HCT116 (cell line): ENCODE measurements around the gene ZNF283. TPM values are rescaled to one million over a fixed set of nuclear protein-coding genes. Genes with fewer than 3 reads are reported as not detected.

Experiments used
- ATAC-seq: fragments of 200-7000 bp; cut with Tn5 transposase; 2 replicates; pipeline ENCODE4 v1.9.1; 2020; ENCODE audit warnings: mild to moderate bottlenecking, moderate library complexity
- BruUV-seq: library from RNA; stranded (reverse); fragments of 400-500 nt; replicated peaks from 2 replicates; lab custom pipeline; 2021; lab: Mats Ljungman, UMichigan
- CTCF ChIA-PET: fragments of 300-600 bp; sonication (Branson Sonifier 250); formaldehyde crosslinking; loops from one replicate; lab custom pipeline; 2021; ENCODE audit warnings: antibody characterized with exemption; lab: Charles Lee
- POLR2A ChIA-PET: fragments of 300-600, 350-600 bp; sonication (Branson Sonifier 250); formaldehyde crosslinking; loops from one replicate; lab custom pipeline; 2021; ENCODE audit warnings: antibody characterized with exemption; lab: Charles Lee
- RAD21 ChIA-PET, 2 experiments: fragments of 300-600 bp; sonication (Branson Sonifier 250); formaldehyde crosslinking; loops; one replicate each; lab custom pipeline; 2023; ENCODE audit warnings: low total read pairs in 2 of 2; ENCODE audit not compliant: uncharacterized antibody in 2 of 2, unreplicated experiment in 2 of 2, low non-redundant PET in 1 of 2; lab: Charles Lee
- DNase-seq: peaks from one replicate; pipeline ENCODE4 v3.0.0-alpha.2; 2010; ENCODE audit warnings: low read depth, low spot score
- H2AFZ ChIP-seq: fragments of 200-600 bp; shearing (Covaris generic), sonication (generic); 2 replicates; pipeline ENCODE4 v1.6.1; 2017; ENCODE audit warnings: low read depth, mixed run types, mixed read lengths, antibody characterized with exemption, low read length; ENCODE audit not compliant: poor library complexity, severe bottlenecking
- H3K27ac ChIP-seq: 2 replicates; pipeline ENCODE4 v1.5.1; 2012; ENCODE audit warnings: low read depth, low read length
- H3K27me3 ChIP-seq: fragments of 200-600 bp; sonication (generic); 2 replicates; pipeline ENCODE4 v1.6.1; 2016; ENCODE audit warnings: mixed run types, low read length, mixed read lengths; ENCODE audit not compliant: insufficient read depth
- H3K36me3 ChIP-seq, 2 experiments: fragments of 200-500 bp in 1 of 2; fragments of 200-600 bp in 1 of 2; sonication (Bioruptor generic) in 1 of 2; sonication (generic) in 1 of 2; 2 replicates each; pipeline versions ENCODE4 v1.5.1 to v1.6.1; 2014 to 2016; ENCODE audit warnings: low read length in 2 of 2, inconsistent platforms in 1 of 2, mixed read lengths in 1 of 2, mixed run types in 1 of 2; ENCODE audit not compliant: insufficient read depth in 2 of 2, control insufficient read depth in 1 of 2
- H3K4me1 ChIP-seq, 2 experiments: fragments of 200-600 bp in 1 of 2; sonication (generic) in 1 of 2; 2 replicates each; pipeline versions ENCODE4 v1.5.1 to v1.6.1; 2012 to 2017; ENCODE audit warnings: low read length in 2 of 2, inconsistent platforms in 1 of 2, mild to moderate bottlenecking in 1 of 2, mixed read lengths in 1 of 2, mixed run types in 1 of 2, moderate library complexity in 1 of 2; ENCODE audit not compliant: insufficient read depth in 2 of 2, control insufficient read depth in 1 of 2
- H3K4me2 ChIP-seq: fragments of 200-600 bp; sonication (generic); 2 replicates; pipeline ENCODE4 v1.6.1; 2017; ENCODE audit warnings: mixed run types, low read length, mixed read lengths
- H3K4me3 ChIP-seq, 2 experiments: fragments of 200-600 bp in 1 of 2; sonication (generic) in 1 of 2; replicated peaks in 1 of 2; 2 replicates each; pipeline ENCODE4 v1.5.1; 2011 to 2016; ENCODE audit warnings: low read length in 2 of 2, control low read depth in 1 of 2, low read depth in 1 of 2, mild to moderate bottlenecking in 1 of 2, mixed read lengths in 1 of 2, mixed run types in 1 of 2
- H3K79me2 ChIP-seq: fragments of 200-600 bp; sonication (generic); 2 replicates; pipeline ENCODE4 v1.6.1; 2017; ENCODE audit warnings: mild to moderate bottlenecking, mixed run types, low read length, moderate library complexity, mixed read lengths; ENCODE audit not compliant: insufficient read depth
- H3K9ac ChIP-seq: fragments of 200-600 bp; sonication (generic); 2 replicates; pipeline ENCODE4 v1.6.1; 2016; ENCODE audit warnings: low read length, mixed read lengths
- H3K9me2 ChIP-seq: fragments of 200-600 bp; sonication (generic), shearing (Covaris generic); 2 replicates; pipeline ENCODE4 v1.6.1; 2017; ENCODE audit warnings: mixed run types, mild to moderate bottlenecking, moderate library complexity; ENCODE audit not compliant: insufficient read depth
- H3K9me3 ChIP-seq, 2 experiments: fragments of 200-500 bp in 1 of 2; fragments of 200-600 bp in 1 of 2; sonication (Bioruptor generic) in 1 of 2; sonication (generic) in 1 of 2; 2 replicates each; pipeline ENCODE4 v1.6.1; 2014 to 2017; ENCODE audit warnings: low read length in 2 of 2, mixed read lengths in 2 of 2, inconsistent platforms in 1 of 2, low read depth in 1 of 2, mild to moderate bottlenecking in 1 of 2, mixed run types in 1 of 2, moderate library complexity in 1 of 2; ENCODE audit not compliant: control insufficient read depth in 1 of 2, insufficient read depth in 1 of 2
- H4K20me1 ChIP-seq: fragments of 200-600 bp; sonication (generic), shearing (Covaris generic); 2 replicates; pipeline ENCODE4 v1.6.1; 2017; ENCODE audit warnings: mixed run types, mild to moderate bottlenecking, moderate library complexity; ENCODE audit not compliant: insufficient read depth
- ATF3 ChIP-seq: IDR thresholded peaks from 2 replicates; pipeline ENCODE4 v1.6.1; 2012
- CTCF ChIP-seq, 3 experiments: fragments of 200-600 bp in 1 of 3; sonication (generic) in 1 of 3; IDR thresholded peaks in 2 of 3; conservative IDR thresholded peaks in 1 of 3; 2 replicates each; pipeline ENCODE4 v1.5.1; 2012 to 2017; ENCODE audit warnings: low read depth in 2 of 3, low read length in 2 of 3, antibody characterized with exemption in 1 of 3, borderline replicate concordance in 1 of 3, control low read depth in 1 of 3, mild to moderate bottlenecking in 1 of 3, mixed read lengths in 1 of 3, mixed run types in 1 of 3, moderate library complexity in 1 of 3; ENCODE audit not compliant: insufficient read depth in 1 of 3
- EGR1 ChIP-seq: IDR thresholded peaks from 2 replicates; pipeline ENCODE4 v1.6.1; 2012; ENCODE audit warnings: low read depth
- ELF1 ChIP-seq: IDR thresholded peaks from 2 replicates; pipeline ENCODE4 v1.6.1; 2012; ENCODE audit warnings: low read depth, borderline replicate concordance
- EZH2phosphoT487 ChIP-seq: fragments of 200-600 bp; IDR thresholded peaks from 2 replicates; pipeline ENCODE4 v1.6.1; 2018; ENCODE audit warnings: antibody characterized with exemption, borderline replicate concordance
- POLR2AphosphoS5 ChIP-seq: IDR thresholded peaks from 2 replicates; pipeline ENCODE4 v1.6.1; 2011; ENCODE audit warnings: mild to moderate bottlenecking, low read depth, low read length, moderate library complexity
- REST ChIP-seq: IDR thresholded peaks from 2 replicates; pipeline ENCODE4 v1.6.1; 2012; ENCODE audit warnings: low read depth
- SIN3A ChIP-seq: IDR thresholded peaks from 2 replicates; pipeline ENCODE4 v1.6.1; 2012; ENCODE audit warnings: low read depth
- SP1 ChIP-seq: IDR thresholded peaks from 2 replicates; pipeline ENCODE4 v1.6.1; 2012; ENCODE audit warnings: low read depth
- YY1 ChIP-seq: IDR thresholded peaks from 2 replicates; pipeline ENCODE4 v1.6.1; 2011; ENCODE audit warnings: low read length, low read depth, moderate library complexity, mild to moderate bottlenecking; ENCODE audit not compliant: insufficient replicate concordance; ENCODE audit errors: extremely low read depth
- ZBTB33 ChIP-seq: IDR thresholded peaks from 2 replicates; pipeline ENCODE4 v1.6.1; 2011; ENCODE audit warnings: mild to moderate bottlenecking, low read length, moderate library complexity; ENCODE audit not compliant: insufficient replicate concordance; ENCODE audit errors: extremely low read depth
- ZNF274 ChIP-seq: fragments of 200-500 bp; sonication (Bioruptor generic); IDR thresholded peaks from 2 replicates; pipeline ENCODE4 v1.6.1; 2014; ENCODE audit warnings: mild to moderate bottlenecking, low read depth, low read length, inconsistent platforms
- intact Hi-C: fragments of 100-400 bp; cut with micrococcal nuclease; formaldehyde crosslinking; loops from 2 replicates; pipeline ENCODE4 v1.10.0; 2022
- total RNA-seq: library from RNA; stranded (reverse); gene quantifications from one replicate; pipeline ENCODE4 v1.2.1, GENCODE V29; 2021; ENCODE audit not compliant: unreplicated experiment

ZNF283 gene
- total RNA-seq, 1 experiment from 2014 or later: 7.6 TPM

- TF ChIP-seq ZNF274: no peak
These were observed 28.3 kb upstream of the ZNF283 start (continued) for GRCh38 chr19:43798546-43799409.

- Histone ChIP-seq H3K9me2 (no peaks in the 10 kb centered on the region), H3K27me3 (no peaks in the 10 kb centered on the region), H3K79me2 (no peaks in the 10 kb centered on the region), H3K27ac (peak overlapping the region; percentile 79), H3K4me2 (peak overlapping the region; percentile 100), H2AFZ (no peak overlapping the region), H3K36me3 (peaks cover 0 to 9% of the 10 kb centered on the region in 2 experiments; a peak in 1 of 4 replicates), H3K4me3 (peak overlapping the region; percentile 58 to 91; a peak in 2 of 4 replicates), H3K9ac (peak overlapping the region; percentile 80; the same call in 1 of the 2 replicates), H3K4me1 (peaks cover 18 to 30% of the 10 kb centered on the region in 2 experiments), H3K9me3 (peaks cover 0 to 11% of the 10 kb centered on the region in 2 experiments; a peak in 1 of 4 replicates), H4K20me1 (no peaks in the 10 kb centered on the region)
- peak; percentile 31 for ATAC-seq
- POLR2A ChIA-PET: no interaction called here
- DNase-seq: no peak
- RAD21 ChIA-PET: interaction anchor here in 1 of 2 experiments (0.5 to 0.6 kb wide), 2 partner anchors 22 to 27 kb away, joined by 6 to 7 read pairs; partner anchors contain the start of gene ZNF283
- CTCF ChIA-PET: interaction anchor here (1.5 kb wide), 1 partner anchor 10 kb away, joined by 8 read pairs; no protein-coding TSS in a partner anchor
- intact Hi-C loops: no loop called here
- no TSS peak for BruUV-seq
- no peak for TF ChIP-seq ELF1
- TF ChIP-seq YY1: no peak
- TF ChIP-seq ZBTB33: no peak
- TF ChIP-seq SP1: peak; percentile 15; the same call in 1 of the 2 replicates
- no peak for TF ChIP-seq CTCF (IDR thresholded peaks at IDR 0.05 in 2 of 3, conservative IDR thresholded peaks at IDR 0.05 in 1 of 3; ENCODE audit: borderline replicate concordance in 1 of 3, insufficient read depth in 1 of 3, low read depth in 2 of 3, low read length in 2 of 3)
- no peak for TF ChIP-seq EGR1
- TF ChIP-seq ATF3: no peak
- peak; percentile 35; the same call in 1 of the 2 replicates for TF ChIP-seq POLR2AphosphoS5
- TF ChIP-seq REST: no peak
- no peak for TF ChIP-seq ZNF274
- TF ChIP-seq SIN3A: no peak
- no peak for TF ChIP-seq EZH2phosphoT487
These were observed 27.5 kb upstream of the ZNF283 start for GRCh38 chr19:43799502-43800142.
